Astrocyte (in vitro differentiated cells and primary cell): ENCODE measurements around the gene CCDC80. TPM values are rescaled to one million over a fixed set of nuclear protein-coding genes. Genes with fewer than 3 reads are reported as not detected.

Experiments
- DNase-seq: peaks from one replicate; pipeline ENCODE4 v3.0.0-alpha.2; 2010; ENCODE audit warnings: low read depth
- FAIRE-seq: peaks from 2 replicates; lab custom pipeline; 2011; peaks lifted over from hg19 to GRCh38; lab: Jason Lieb, UNC
- H2AFZ ChIP-seq: 2 replicates; pipeline ENCODE4 v1.6.0; 2012; ENCODE audit warnings: low read depth, low read length, inconsistent platforms
- H3K27ac ChIP-seq: 2 replicates; pipeline ENCODE4 v1.5.1; 2011; ENCODE audit warnings: low read depth, low read length, inconsistent platforms
- H3K27me3 ChIP-seq: 2 replicates; pipeline ENCODE4 v1.6.0; 2011; ENCODE audit warnings: low read length, inconsistent platforms; ENCODE audit not compliant: insufficient read depth
- H3K36me3 ChIP-seq: 2 replicates; pipeline ENCODE4 v1.5.1; 2011; ENCODE audit warnings: low read length, inconsistent platforms; ENCODE audit not compliant: insufficient read depth
- H3K4me1 ChIP-seq: 2 replicates; pipeline ENCODE4 v1.5.1; 2011; ENCODE audit warnings: low read length, inconsistent platforms; ENCODE audit not compliant: insufficient read depth
- H3K4me2 ChIP-seq: 2 replicates; pipeline ENCODE4 v1.6.0; 2012; ENCODE audit warnings: low read length, inconsistent platforms
- H3K4me3 ChIP-seq: 2 replicates; pipeline ENCODE4 v1.5.1; 2011; ENCODE audit warnings: low read depth, mild to moderate bottlenecking, low read length, inconsistent platforms; ENCODE audit not compliant: insufficient read depth
- H3K79me2 ChIP-seq: 2 replicates; pipeline ENCODE4 v1.6.0; 2012; ENCODE audit warnings: mild to moderate bottlenecking, low read length, inconsistent platforms; ENCODE audit not compliant: insufficient read depth
- H3K9ac ChIP-seq: 2 replicates; pipeline ENCODE4 v1.6.0; 2012; ENCODE audit warnings: mild to moderate bottlenecking, low read length, inconsistent platforms
- H3K9me3 ChIP-seq: 2 replicates; pipeline ENCODE4 v1.5.1; 2012; ENCODE audit warnings: low read depth, mild to moderate bottlenecking, low read length, inconsistent platforms; ENCODE audit not compliant: insufficient read depth
- H4K20me1 ChIP-seq: 2 replicates; pipeline ENCODE4 v1.6.0; 2012; ENCODE audit warnings: low read length, inconsistent platforms; ENCODE audit not compliant: insufficient read depth
- H3K27ac Mint-ChIP-seq: one replicate; pipeline ENCODE4 v1.8.0; 2021; ENCODE audit warnings: mild to moderate bottlenecking, mixed read lengths; ENCODE audit not compliant: unreplicated experiment
- H3K27me3 Mint-ChIP-seq: one replicate; pipeline ENCODE4 v1.8.0; 2021; ENCODE audit warnings: low read depth, mixed read lengths; ENCODE audit not compliant: unreplicated experiment
- H3K36me3 Mint-ChIP-seq: one replicate; pipeline ENCODE4 v1.8.0; 2021; ENCODE audit warnings: low read depth, mixed read lengths; ENCODE audit not compliant: unreplicated experiment
- H3K4me1 Mint-ChIP-seq: one replicate; pipeline ENCODE4 v1.8.0; 2021; ENCODE audit warnings: low read depth, mixed read lengths; ENCODE audit not compliant: unreplicated experiment
- H3K4me3 Mint-ChIP-seq: one replicate; pipeline ENCODE4 v1.8.0; 2021; ENCODE audit warnings: mild to moderate bottlenecking, moderate library complexity, mixed read lengths; ENCODE audit not compliant: unreplicated experiment
- H3K9me3 Mint-ChIP-seq: one replicate; pipeline ENCODE4 v1.8.0; 2021; ENCODE audit warnings: mild to moderate bottlenecking, mixed read lengths; ENCODE audit not compliant: unreplicated experiment
- CTCF ChIP-seq: IDR thresholded peaks from 2 replicates; pipeline ENCODE4 v1.5.1; 2011; ENCODE audit warnings: low read depth, mild to moderate bottlenecking, inconsistent platforms, low read length, moderate library complexity; ENCODE audit not compliant: insufficient read depth
- EZH2 ChIP-seq: IDR thresholded peaks from 2 replicates; pipeline ENCODE4 v1.6.1; 2012; ENCODE audit warnings: mild to moderate bottlenecking, low read length, inconsistent platforms; ENCODE audit not compliant: insufficient read depth
- total RNA-seq: library from RNA; stranded (reverse); gene quantifications from 2 replicates; pipeline ENCODE4 v1.2.1, GENCODE V29; 2021

CCDC80 gene
- total RNA-seq, 1 donor from 2014 or later: 272 TPM

- peak overlapping the region; percentile 93 for H3K27ac ChIP-seq
- peaks cover 15% of the 10 kb centered on the region for H3K4me1 Mint-ChIP-seq
Measured at GRCh38 chr3:112606098-112606497, 34.8 kb downstream of the CCDC80 start.

DNA sequence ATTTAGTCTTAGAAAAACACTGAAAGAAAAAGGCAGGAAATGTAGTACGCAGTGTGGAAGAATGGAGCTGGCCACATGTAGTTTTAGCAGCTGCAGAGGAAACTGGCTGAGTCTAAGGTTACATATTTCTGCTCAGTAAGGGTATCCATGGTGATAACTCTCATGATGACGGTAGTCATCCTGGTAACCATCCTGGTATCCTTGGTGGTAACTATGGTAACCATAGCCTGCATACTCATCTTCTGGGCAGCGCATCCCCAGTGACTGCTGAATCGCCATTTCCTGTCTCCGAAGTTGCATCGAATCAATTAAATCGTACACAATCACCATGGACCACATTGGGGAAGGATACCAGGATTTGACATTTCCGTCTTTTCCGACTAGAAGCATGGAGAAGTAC lies 35.7 kb downstream of the CCDC80 start:
- Histone ChIP-seq H2AFZ (no peak overlapping the region), H3K79me2 (no peaks in the 10 kb centered on the region), H3K9me3 (no peaks in the 10 kb centered on the region), H4K20me1 (no peaks in the 10 kb centered on the region), H3K4me2 (peak overlapping the region; percentile 72), H3K27ac (peak overlapping the region; percentile 93), H3K4me1 (peaks cover 29% of the 10 kb centered on the region), H3K4me3 (peak overlapping the region; percentile 34), H3K27me3 (no peaks in the 10 kb centered on the region), H3K9ac (peak overlapping the region; percentile 74), H3K36me3 (peaks cover 24% of the 10 kb centered on the region)
- DNase-seq: peak; percentile 98
- no peak for TF ChIP-seq CTCF
- TF ChIP-seq EZH2: no peak
- Mint-ChIP-seq H3K36me3 (peaks cover 26% of the 10 kb centered on the region), H3K4me3 (no peak overlapping the region), H3K9me3 (no peaks in the 10 kb centered on the region), H3K27me3 (no peaks in the 10 kb centered on the region), H3K27ac (peak overlapping the region; percentile 83), H3K4me1 (peaks cover 15% of the 10 kb centered on the region)
- FAIRE-seq: peak; percentile 96

More at GRCh38 chr3:112606098-112606497, 34.8 kb downstream of the CCDC80 start:
- FAIRE-seq (no peak), DNase-seq (no peak)
- H4K20me1 ChIP-seq: no peaks in the 10 kb centered on the region
- peaks cover 25% of the 10 kb centered on the region for H3K36me3 ChIP-seq
- H3K27me3 ChIP-seq: no peaks in the 10 kb centered on the region
- no peaks in the 10 kb centered on the region for H3K79me2 ChIP-seq
- no peak overlapping the region for H2AFZ ChIP-seq
- H3K9me3 Mint-ChIP-seq: no peaks in the 10 kb centered on the region
- H3K9me3 ChIP-seq: no peaks in the 10 kb centered on the region
- no peak overlapping the region for H3K4me2 ChIP-seq
- H3K27ac Mint-ChIP-seq: no peak overlapping the region
- H3K4me1 ChIP-seq: peaks cover 29% of the 10 kb centered on the region
- H3K4me3 Mint-ChIP-seq: no peak overlapping the region
- H3K9ac ChIP-seq: peak overlapping the region; percentile 74
- no peak for TF ChIP-seq EZH2
- TF ChIP-seq CTCF: no peak
- no peaks in the 10 kb centered on the region for H3K27me3 Mint-ChIP-seq
- H3K4me3 ChIP-seq: no peak overlapping the region
- peaks cover 24% of the 10 kb centered on the region for H3K36me3 Mint-ChIP-seq

DNA sequence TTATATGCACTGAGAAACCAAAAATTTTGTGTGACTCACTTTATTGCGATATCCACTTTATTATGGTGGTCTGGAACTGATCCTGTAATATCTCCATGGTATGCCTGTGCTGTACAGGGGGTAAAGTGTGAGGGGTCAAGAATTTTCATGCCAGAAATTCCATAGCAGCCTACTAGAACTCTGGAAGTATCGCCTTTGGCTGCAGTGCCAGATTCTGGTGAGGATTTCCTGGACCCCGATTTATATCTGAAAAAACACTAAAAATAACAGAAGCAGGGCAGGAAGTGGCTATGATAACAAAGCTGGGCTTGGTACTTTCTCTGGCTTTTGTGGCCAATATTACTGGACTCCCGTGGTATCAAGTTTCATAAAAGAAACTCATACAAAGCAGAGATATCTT lies 36.4 kb downstream of the CCDC80 start:
- Histone ChIP-seq H4K20me1 (no peaks in the 10 kb centered on the region), H3K4me3 (no peak overlapping the region), H3K36me3 (peaks cover 19% of the 10 kb centered on the region), H2AFZ (no peak overlapping the region), H3K27ac (peak overlapping the region; percentile 93), H3K27me3 (no peaks in the 10 kb centered on the region), H3K79me2 (no peaks in the 10 kb centered on the region), H3K4me2 (peak overlapping the region; percentile 72), H3K4me1 (peaks cover 22% of the 10 kb centered on the region), H3K9ac (peak overlapping the region; percentile 67), H3K9me3 (no peaks in the 10 kb centered on the region)
- Mint-ChIP-seq H3K4me3 (no peak overlapping the region), H3K36me3 (peaks cover 20% of the 10 kb centered on the region), H3K27me3 (no peaks in the 10 kb centered on the region), H3K27ac (peak overlapping the region; percentile 38), H3K4me1 (peaks cover 8% of the 10 kb centered on the region), H3K9me3 (no peaks in the 10 kb centered on the region)
- DNase-seq: peak; percentile 89
- TF ChIP-seq CTCF: no peak
- FAIRE-seq: peak; percentile 32
